GM23338 (cell line): ENCODE results near the gene PPAN. TPM values are rescaled to one million over a fixed set of nuclear protein-coding genes. Genes with fewer than 3 reads are reported as not detected.

Experiments
- ATAC-seq: fragments of 200-7000 bp; cut with Tn5 transposase; 3 replicates; pipeline ENCODE4 v1.9.1; 2020
- DNase-seq: peaks from one replicate; pipeline ENCODE4 v3.0.0-alpha.2; 2015; ENCODE audit warnings: low spot score
- H2AFZ ChIP-seq: fragments of 200-600 bp; sonication (generic); 2 replicates; pipeline ENCODE4 v1.8.0; 2016; ENCODE audit warnings: antibody characterized with exemption, mild to moderate bottlenecking, moderate library complexity
- H3F3A ChIP-seq: fragments of 200-600 bp; sonication (generic); replicated peaks from 2 replicates; pipeline ENCODE4 v1.8.0; 2017; ENCODE audit warnings: antibody characterized with exemption, mixed run types, low read depth
- H3K27ac ChIP-seq: fragments of 200-600 bp; sonication (generic); 2 replicates; pipeline ENCODE4 v1.6.1; 2016; ENCODE audit warnings: low read depth
- H3K27me3 ChIP-seq: fragments of 200-600 bp; sonication (generic); 2 replicates; pipeline ENCODE4 v1.8.0; 2016; ENCODE audit warnings: mild to moderate bottlenecking, mixed run types, moderate library complexity; ENCODE audit not compliant: insufficient read depth
- H3K36me3 ChIP-seq: fragments of 200-600 bp; sonication (generic); 2 replicates; pipeline ENCODE4 v1.8.0; 2016; ENCODE audit warnings: mild to moderate bottlenecking; ENCODE audit not compliant: insufficient read depth
- H3K4me1 ChIP-seq: fragments of 200-600 bp; sonication (generic); 2 replicates; pipeline ENCODE4 v1.8.0; 2016; ENCODE audit warnings: mild to moderate bottlenecking, moderate library complexity; ENCODE audit not compliant: insufficient read depth
- H3K4me2 ChIP-seq: fragments of 200-600 bp; sonication (generic); 2 replicates; pipeline ENCODE4 v1.7.1; 2017; ENCODE audit warnings: mixed run types
- H3K4me3 ChIP-seq: fragments of 200-600 bp; sonication (generic); 2 replicates; pipeline ENCODE4 v1.6.1; 2016; ENCODE audit warnings: mixed run types
- H3K79me2 ChIP-seq: fragments of 200-600 bp; sonication (generic); replicated peaks from 2 replicates; pipeline ENCODE4 v1.8.0; 2017; ENCODE audit warnings: mild to moderate bottlenecking; ENCODE audit not compliant: insufficient read depth
- H3K9me2 ChIP-seq: fragments of 200-600 bp; sonication (generic); 2 replicates; pipeline ENCODE4 v1.8.0; 2017; ENCODE audit not compliant: insufficient read depth
- H4K20me1 ChIP-seq: fragments of 200-600 bp; sonication (generic); replicated peaks from 2 replicates; pipeline ENCODE4 v1.8.0; 2017; ENCODE audit warnings: mild to moderate bottlenecking; ENCODE audit not compliant: insufficient read depth
- H3K27ac Mint-ChIP-seq: 2 replicates; pipeline ENCODE4 v1.8.0; 2020; ENCODE audit warnings: inconsistent platforms, mild to moderate bottlenecking, moderate library complexity, mixed read lengths
- H3K27me3 Mint-ChIP-seq: 3 replicates; pipeline ENCODE4 v1.8.0; 2022; ENCODE audit warnings: low read depth, mild to moderate bottlenecking, moderate library complexity, mixed read lengths, inconsistent platforms; ENCODE audit not compliant: insufficient read depth, poor library complexity
- H3K36me3 Mint-ChIP-seq: 3 replicates; pipeline ENCODE4 v1.8.0; 2021; ENCODE audit warnings: low read depth, mild to moderate bottlenecking, inconsistent platforms, moderate library complexity, mixed read lengths
- H3K4me1 Mint-ChIP-seq: 3 replicates; pipeline ENCODE4 v1.8.0; 2020; ENCODE audit warnings: mild to moderate bottlenecking, inconsistent platforms, mixed read lengths
- H3K4me3 Mint-ChIP-seq: 3 replicates; pipeline ENCODE4 v1.8.0; 2021; ENCODE audit warnings: moderate library complexity, mild to moderate bottlenecking, inconsistent platforms, mixed read lengths
- H3K9me3 Mint-ChIP-seq: 3 replicates; pipeline ENCODE4 v1.8.0; 2020; ENCODE audit warnings: moderate library complexity, mild to moderate bottlenecking, inconsistent platforms, mixed read lengths
- CREB1 ChIP-seq: fragments of 250-450 bp; sonication (Bioruptor Pico); IDR thresholded peaks from 2 replicates; pipeline ENCODE4 v1.5.0; 2020; ENCODE audit warnings: low read depth, mild to moderate bottlenecking, moderate library complexity
- CTCF ChIP-seq, 2 experiments: fragments of 200-600 bp in 1 of 2; sonication (generic) in 1 of 2; conservative IDR thresholded peaks; 2 replicates each; pipeline versions ENCODE4 v1.5.1 to v1.6.1; 2016 to 2017; ENCODE audit warnings: antibody characterized with exemption in 2 of 2, low read depth in 2 of 2, mild to moderate bottlenecking in 2 of 2, moderate library complexity in 1 of 2
- ETS1 ChIP-seq: IDR thresholded peaks from 2 replicates; pipeline ENCODE4 v1.6.1; 2016; ENCODE audit warnings: antibody characterized with exemption
- EZH2 ChIP-seq: fragments of 200-600 bp; sonication (generic); IDR thresholded peaks from one replicate; pipeline ENCODE4 v1.8.0; 2017; ENCODE audit warnings: antibody characterized with exemption, mild to moderate bottlenecking, low read depth; ENCODE audit not compliant: unreplicated experiment
- JUNB ChIP-seq: IDR thresholded peaks from one replicate; pipeline ENCODE4 v1.6.1; 2016; ENCODE audit warnings: antibody characterized with exemption; ENCODE audit not compliant: unreplicated experiment
- NANOG ChIP-seq: IDR thresholded peaks from 2 replicates; pipeline ENCODE4 v1.6.1; 2016; ENCODE audit warnings: antibody characterized with exemption, borderline replicate concordance
- POLR2AphosphoS5 ChIP-seq: IDR thresholded peaks from 2 replicates; pipeline ENCODE4 v1.6.1; 2016; ENCODE audit warnings: antibody characterized with exemption, low read depth
- REST ChIP-seq: IDR thresholded peaks from one replicate; pipeline ENCODE4 v1.6.1; 2018; ENCODE audit warnings: antibody characterized with exemption; ENCODE audit not compliant: unreplicated experiment
- STAT1 ChIP-seq: IDR thresholded peaks from one replicate; pipeline ENCODE4 v1.6.1; 2016; ENCODE audit warnings: antibody characterized with exemption; ENCODE audit not compliant: unreplicated experiment
- ZNF114 ChIP-seq: fragments of 250-450 bp; sonication (Bioruptor Pico); IDR thresholded peaks from 2 replicates; pipeline ENCODE4 v1.5.0; 2020; ENCODE audit warnings: mild to moderate bottlenecking, moderate library complexity
- ZNF331 ChIP-seq: fragments of 250-450 bp; sonication (Bioruptor Pico); IDR thresholded peaks from 2 replicates; pipeline ENCODE4 v1.5.0; 2020; ENCODE audit warnings: low read depth, mild to moderate bottlenecking, moderate library complexity
- ZNF462 ChIP-seq: fragments of 250-450 bp; sonication (Bioruptor Pico); IDR thresholded peaks from 2 replicates; pipeline ENCODE4 v1.5.0; 2020; ENCODE audit warnings: mild to moderate bottlenecking, moderate library complexity
- polyA plus RNA-seq: library from polyadenylated mRNA; unstranded; fragments of >200 nt; fragmentation: Nextera tagmentation; extraction: Ambion mirVana; gene quantifications from 2 replicates; pipeline ENCODE4 v1.2.1, GENCODE V29; 2016
- total RNA-seq: library from RNA; depleted of rRNA; stranded (reverse); fragments of >200 nt; shearing (Covaris generic); gene quantifications from 2 replicates; pipeline ENCODE4 v1.2.3, GENCODE V29; 2014

PPAN gene
- total and polyA plus RNA-seq, 2 experiments from 2014 or later, result 71.8 to 81.9 TPM

GRCh38 chr19:10088949-10089554 is 17.1 kb upstream of the PPAN start:
- no peak for TF ChIP-seq CREB1
- TF ChIP-seq CTCF (conservative IDR thresholded peaks at IDR 0.05; ENCODE audit: low read depth in 2 of 2), result no peak; a peak in 1 of 4 replicates
- no peak for TF ChIP-seq NANOG
- no peak for TF ChIP-seq JUNB
- TF ChIP-seq ZNF331 (CRISPR knock-in tag), result no peak
- no peak for TF ChIP-seq ZNF462 (CRISPR knock-in tag)
- TF ChIP-seq ZNF114 (CRISPR knock-in tag), result no peak
- no peak for TF ChIP-seq STAT1
- no peak for TF ChIP-seq POLR2AphosphoS5
- TF ChIP-seq EZH2, result no peak
- no peak for TF ChIP-seq ETS1
- TF ChIP-seq REST, result no peak
- Histone ChIP-seq H3K9me2 (no peaks in the 10 kb centered on the region), H3K79me2 (no peaks in the 10 kb centered on the region), H4K20me1 (peaks cover 8% of the 10 kb centered on the region; the same call in 1 of the 2 replicates), H3K36me3 (no peaks in the 10 kb centered on the region), H3K27me3 (no peaks in the 10 kb centered on the region), H3K27ac (no peak overlapping the region), H3K4me1 (no peaks in the 10 kb centered on the region; the same call in 1 of the 2 replicates), H3K4me3 (no peak overlapping the region), H3F3A (no peaks in the 10 kb centered on the region), H3K4me2 (no peak overlapping the region), H2AFZ (no peak overlapping the region)
- H3K27ac Mint-ChIP-seq, result no peak overlapping the region
- no peaks in the 10 kb centered on the region; the same call in 2 of the 3 replicates for H3K4me1 Mint-ChIP-seq
- DNase-seq (no peak), ATAC-seq (no peak)
- peaks cover 15% of the 10 kb centered on the region for H3K36me3 Mint-ChIP-seq
- no peaks in the 10 kb centered on the region; the same call in 2 of the 3 replicates for H3K9me3 Mint-ChIP-seq
- H3K27me3 Mint-ChIP-seq, result peaks cover 10% of the 10 kb centered on the region
- no peak overlapping the region for H3K4me3 Mint-ChIP-seq
